Osteoblast (primary cell): ENCODE measurements around the gene SLC2A9. TPM values are rescaled to one million over a fixed set of nuclear protein-coding genes. Genes with fewer than 3 reads are reported as not detected.
"Not testable (repeated sequence)": the region's sequence is repeated elsewhere in the genome, so short reads cannot be mapped to it uniquely, and the experiment has no call there.

Experiments used
- DNase-seq: peaks from one replicate; pipeline ENCODE4 v3.0.0; 2011; ENCODE audit warnings: low spot score, mixed read lengths; ENCODE audit not compliant: insufficient read length; ENCODE audit errors: missing footprints
- H2AFZ ChIP-seq: 2 replicates; pipeline ENCODE4 v1.6.0; 2011; ENCODE audit warnings: mild to moderate bottlenecking, low read length
- H3K27ac ChIP-seq: 2 replicates; pipeline ENCODE4 v1.5.1; 2011; ENCODE audit warnings: mild to moderate bottlenecking, low read depth, low read length, moderate library complexity
- H3K27me3 ChIP-seq: 2 replicates; pipeline ENCODE4 v1.6.0; 2012; ENCODE audit warnings: mild to moderate bottlenecking, control low read depth, inconsistent platforms, low read length, moderate library complexity; ENCODE audit not compliant: insufficient read depth
- H3K36me3 ChIP-seq: 2 replicates; pipeline ENCODE4 v1.5.1; 2011; ENCODE audit warnings: mild to moderate bottlenecking, low read length, control low read depth, moderate library complexity; ENCODE audit not compliant: insufficient read depth
- H3K4me1 ChIP-seq: 2 replicates; pipeline ENCODE4 v1.5.1; 2011; ENCODE audit warnings: mild to moderate bottlenecking, low read length, control low read depth, moderate library complexity; ENCODE audit not compliant: insufficient read depth
- H3K4me2 ChIP-seq: 2 replicates; pipeline ENCODE4 v1.6.0; 2011; ENCODE audit warnings: mild to moderate bottlenecking, low read length; ENCODE audit not compliant: insufficient read depth
- H3K4me3 ChIP-seq: fragments of 200-600 bp; sonication (generic); 3 replicates; pipeline ENCODE4 v1.5.1; 2012; ENCODE audit warnings: mild to moderate bottlenecking, low read length, inconsistent platforms; ENCODE audit not compliant: insufficient read depth
- H3K79me2 ChIP-seq: 2 replicates; pipeline ENCODE4 v1.6.0; 2012; ENCODE audit warnings: mild to moderate bottlenecking, low read length, control low read depth, inconsistent platforms; ENCODE audit not compliant: insufficient read depth
- H3K9me3 ChIP-seq: 2 replicates; pipeline ENCODE4 v1.5.1; 2011; ENCODE audit warnings: low read depth, low read length, control low read depth
- H4K20me1 ChIP-seq: 2 replicates; pipeline ENCODE4 v1.6.0; 2012; ENCODE audit warnings: mild to moderate bottlenecking, low read length, control low read depth; ENCODE audit not compliant: insufficient read depth
- CTCF ChIP-seq: IDR thresholded peaks from 2 replicates; pipeline ENCODE4 v1.5.1; 2011; ENCODE audit warnings: mild to moderate bottlenecking, low read depth, low read length, moderate library complexity; ENCODE audit errors: extremely low read depth
- total RNA-seq: library from RNA; depleted of rRNA; stranded (reverse); fragments of >200 nt; gene quantifications from 2 replicates; pipeline ENCODE4 v1.2.3, GENCODE V29; 2012

The SLC2A9 gene
- total RNA-seq, 1 donor = 2.5 TPM

- no peaks in the 10 kb centered on the region for H3K9me3 ChIP-seq
- no peaks in the 10 kb centered on the region for H3K4me1 ChIP-seq
- DNase-seq = no peak
- H4K20me1 ChIP-seq = no peaks in the 10 kb centered on the region
- no peaks in the 10 kb centered on the region for H3K79me2 ChIP-seq
- H3K4me2 ChIP-seq = no peak overlapping the region
- no peak overlapping the region for H2AFZ ChIP-seq
- no peak for TF ChIP-seq CTCF
- no peaks in the 10 kb centered on the region for H3K36me3 ChIP-seq
- no peak overlapping the region for H3K4me3 ChIP-seq
- no peak overlapping the region for H3K27ac ChIP-seq
- no peaks in the 10 kb centered on the region for H3K27me3 ChIP-seq
These were observed 220.4 kb downstream of the SLC2A9 start for GRCh38 chr4:9800848-9801247.

- H3K79me2 ChIP-seq, H3K27ac ChIP-seq, H3K27me3 ChIP-seq, H3K36me3 ChIP-seq, H2AFZ ChIP-seq, H3K4me2 ChIP-seq, H3K4me1 ChIP-seq, H4K20me1 ChIP-seq, H3K9me3 ChIP-seq, H3K4me3 ChIP-seq, DNase-seq: not testable (repeated sequence)
These were observed 224.7 kb downstream of the SLC2A9 start for GRCh38 chr4:9796641-9797040.

- H2AFZ ChIP-seq = no peak overlapping the region
- no peak for DNase-seq
- no peak overlapping the region for H3K4me3 ChIP-seq
- H3K4me1 ChIP-seq = no peaks in the 10 kb centered on the region
- H3K79me2 ChIP-seq = no peaks in the 10 kb centered on the region
- no peak for TF ChIP-seq CTCF
- no peaks in the 10 kb centered on the region for H4K20me1 ChIP-seq
- no peaks in the 10 kb centered on the region for H3K36me3 ChIP-seq
- H3K4me2 ChIP-seq = no peak overlapping the region
- H3K27me3 ChIP-seq = no peaks in the 10 kb centered on the region
- no peaks in the 10 kb centered on the region for H3K9me3 ChIP-seq
- H3K27ac ChIP-seq = no peak overlapping the region
These were observed 228.9 kb downstream of the SLC2A9 start for GRCh38 chr4:9792381-9792780.

GRCh38 chr4:9785891-9786290 is 235.4 kb downstream of the SLC2A9 start:
- H3K27ac ChIP-seq, H3K27me3 ChIP-seq, H4K20me1 ChIP-seq, H3K36me3 ChIP-seq, H3K79me2 ChIP-seq, H3K4me1 ChIP-seq, DNase-seq, H2AFZ ChIP-seq, H3K4me3 ChIP-seq, H3K4me2 ChIP-seq, H3K9me3 ChIP-seq: not testable (repeated sequence)

GRCh38 chr4:9782136-9782436 is 239.2 kb downstream of the SLC2A9 start:
- no peak for TF ChIP-seq CTCF
- no peak for DNase-seq
- Histone ChIP-seq H3K4me3 (no peak overlapping the region), H2AFZ (no peak overlapping the region), H3K36me3 (no peaks in the 10 kb centered on the region), H3K27ac (no peak overlapping the region), H4K20me1 (no peaks in the 10 kb centered on the region), H3K79me2 (no peaks in the 10 kb centered on the region), H3K9me3 (no peaks in the 10 kb centered on the region), H3K27me3 (no peaks in the 10 kb centered on the region), H3K4me2 (no peak overlapping the region), H3K4me1 (no peaks in the 10 kb centered on the region)
